Measurements from ENCODE around the gene APOBEC3H. TPM values are rescaled to one million over a fixed set of nuclear protein-coding genes. Genes with fewer than 3 reads are reported as not detected.
A peak's percentile ranks its signal among the peaks of the same experiment; 100 is the strongest.

The APOBEC3H gene
- total and polyA plus RNA-seq, 9 of the 15 experiments (the other 6 are each of a cell fraction or from before 2014, with no cell fraction given) = 0.10 to 0.21 TPM; not detected in 7

DNA sequence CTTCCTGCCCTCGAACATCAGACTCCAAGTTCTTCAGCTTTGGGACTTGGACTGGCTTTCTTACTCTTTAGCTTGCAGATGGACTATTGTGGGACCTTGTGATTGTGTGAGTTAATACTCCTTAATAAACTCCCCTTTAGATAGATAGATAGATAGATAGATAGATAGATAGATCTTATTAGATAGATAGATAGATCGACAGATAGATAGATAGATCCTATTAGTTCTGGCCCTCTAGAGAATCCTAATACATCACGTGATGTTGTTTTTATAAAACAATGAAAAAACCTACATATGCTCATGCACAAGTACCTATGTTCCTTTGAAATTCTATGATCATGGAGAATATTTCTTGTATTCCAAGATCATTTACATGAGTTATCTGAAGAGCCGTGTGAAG is 23.9 kb downstream of the APOBEC3H start:
- Histone ChIP-seq H3K36me3 (ENCODE audit: control insufficient read depth, insufficient read depth, low read length) (no peaks in the 10 kb centered on the region), H3K9me1 (ENCODE audit: control insufficient read depth, insufficient read depth, low read length) (no peaks in the 10 kb centered on the region), H4K20me1 (replicated peaks; ENCODE audit: control insufficient read depth, insufficient read depth, low read length) (no peaks in the 10 kb centered on the region), H3K4me1 (replicated peaks in 1 of 2; ENCODE audit: control insufficient read depth in 2 of 2, insufficient read depth in 2 of 2, low read length in 2 of 2) (peaks cover 0 to 2% of the 10 kb centered on the region in 2 experiments; a peak in 2 of 5 replicates), H3K9me3 (replicated peaks; ENCODE audit: control insufficient read depth, insufficient read depth, low read depth, low read length) (no peaks in the 10 kb centered on the region), H3K79me2 (ENCODE audit: control insufficient read depth, insufficient read depth, low read length) (no peaks in the 10 kb centered on the region), H2AFZ (ENCODE audit: low read depth, low read length) (no peak overlapping the region), H3K9ac (ENCODE audit: insufficient read depth in 1 of 2, low read depth in 2 of 2, low read length in 2 of 2) (no peak overlapping the region), H3K27ac (ENCODE audit: extremely low read depth, low read depth, low read length) (no peak overlapping the region), H3K27me3 (ENCODE audit: control insufficient read depth in 2 of 2, insufficient read depth in 2 of 2, low read length in 2 of 2) (no peaks in the 10 kb centered on the region), H3K4me2 (ENCODE audit: insufficient read depth, low read length) (no peak overlapping the region), H3K4me3 (no peak overlapping the region)
- 21% methylated on average over 4 of the region's 4 CpGs for WGBS (ENCODE audit: insufficient coverage, low coverage, missing lambda C conversion rate)
- ChIA-PET CTCF (ENCODE audit: low intra/inter-chr PET ratio) (interaction anchor here (1.1 to 1.9 kb wide), 2 partner anchors 148 to 353 kb away, joined by 3 to 6 read pairs; no protein-coding TSS in a partner anchor), POLR2A (no interaction called here)
- FAIRE-seq = no peak
- in situ Hi-C loops (cut with MboI) (no loop called here), intact Hi-C loops (cut with micrococcal nuclease) (loop anchor here (5.0 kb wide), 1 partner anchor 354 kb away; no protein-coding TSS in a partner anchor)
- no TSS peak for BruUV-seq (replicated peaks)
- no peak for DNase-seq (ENCODE audit: extremely low read depth in 1 of 4, low spot score in 3 of 4)
- ATAC-seq = no peak
- TF ChIP-seq CHD4 (IDR thresholded peaks at IDR 0.05; ENCODE audit: insufficient read depth, insufficient replicate concordance, low read depth, low read length, poor library complexity, severe bottlenecking) (no peak), CBX5 (IDR thresholded peaks at IDR 0.05; ENCODE audit: borderline replicate concordance, low read depth) (no peak), TRIM24 (IDR thresholded peaks at IDR 0.05) (no peak), ZNF583 (CRISPR knock-in tag; IDR thresholded peaks at IDR 0.05) (no peak), DACH1 (IDR thresholded peaks at IDR 0.05; ENCODE audit: partially characterized antibody) (peak; percentile 97), ZNF3 (CRISPR knock-in tag; IDR thresholded peaks at IDR 0.05) (no peak), TCF3 (CRISPR knock-in tag; IDR thresholded peaks at IDR 0.05) (no peak), GATAD2B (IDR thresholded peaks at IDR 0.05; ENCODE audit: borderline replicate concordance) (peak; percentile 86), NR4A1 (CRISPR knock-in tag; IDR thresholded peaks at IDR 0.05) (no peak), NR4A1 (tag; IDR thresholded peaks at IDR 0.05) (no peak), ZNF175 (CRISPR knock-in tag; IDR thresholded peaks at IDR 0.05; ENCODE audit: low read depth) (no peak), NR3C1 (CRISPR knock-in tag; IDR thresholded peaks at IDR 0.05) (no peak), ZNF830 (CRISPR knock-in tag; IDR thresholded peaks at IDR 0.05) (no peak), POLR2AphosphoS2 (IDR thresholded peaks at IDR 0.05; ENCODE audit: low read length) (no peak), RBM39 (optimal IDR thresholded peaks at IDR 0.05; ENCODE audit: low read depth, low read length) (no peak)
- TF ChIP-seq, protein P1, sequence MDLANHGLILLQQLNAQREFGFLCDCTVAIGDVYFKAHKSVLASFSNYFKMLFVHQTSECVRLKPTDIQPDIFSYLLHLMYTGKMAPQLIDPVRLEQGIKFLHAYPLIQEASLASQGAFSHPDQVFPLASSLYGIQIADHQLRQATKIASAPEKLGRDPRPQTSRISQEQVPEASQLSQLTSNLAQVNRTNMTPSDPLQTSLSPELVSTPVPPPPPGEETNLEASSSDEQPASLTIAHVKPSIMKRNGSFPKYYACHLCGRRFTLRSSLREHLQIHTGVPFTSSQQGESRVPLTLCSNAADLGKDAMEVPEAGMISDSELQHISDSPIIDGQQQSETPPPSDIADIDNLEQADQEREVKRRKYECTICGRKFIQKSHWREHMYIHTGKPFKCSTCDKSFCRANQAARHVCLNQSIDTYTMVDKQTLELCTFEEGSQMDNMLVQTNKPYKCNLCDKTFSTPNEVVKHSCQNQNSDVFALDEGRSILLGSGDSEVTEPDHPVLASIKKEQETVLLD (IDR thresholded peaks at IDR 0.05) = peak; percentile 39; the same call in 1 of the 2 replicates
- TF ChIP-seq, protein P2, sequence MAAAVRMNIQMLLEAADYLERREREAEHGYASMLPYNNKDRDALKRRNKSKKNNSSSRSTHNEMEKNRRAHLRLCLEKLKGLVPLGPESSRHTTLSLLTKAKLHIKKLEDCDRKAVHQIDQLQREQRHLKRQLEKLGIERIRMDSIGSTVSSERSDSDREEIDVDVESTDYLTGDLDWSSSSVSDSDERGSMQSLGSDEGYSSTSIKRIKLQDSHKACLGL (CRISPR knock-in tag; IDR thresholded peaks at IDR 0.05; ENCODE audit: borderline replicate concordance, poor library complexity, severe bottlenecking) = no peak
- TF ChIP-seq, protein P3, sequence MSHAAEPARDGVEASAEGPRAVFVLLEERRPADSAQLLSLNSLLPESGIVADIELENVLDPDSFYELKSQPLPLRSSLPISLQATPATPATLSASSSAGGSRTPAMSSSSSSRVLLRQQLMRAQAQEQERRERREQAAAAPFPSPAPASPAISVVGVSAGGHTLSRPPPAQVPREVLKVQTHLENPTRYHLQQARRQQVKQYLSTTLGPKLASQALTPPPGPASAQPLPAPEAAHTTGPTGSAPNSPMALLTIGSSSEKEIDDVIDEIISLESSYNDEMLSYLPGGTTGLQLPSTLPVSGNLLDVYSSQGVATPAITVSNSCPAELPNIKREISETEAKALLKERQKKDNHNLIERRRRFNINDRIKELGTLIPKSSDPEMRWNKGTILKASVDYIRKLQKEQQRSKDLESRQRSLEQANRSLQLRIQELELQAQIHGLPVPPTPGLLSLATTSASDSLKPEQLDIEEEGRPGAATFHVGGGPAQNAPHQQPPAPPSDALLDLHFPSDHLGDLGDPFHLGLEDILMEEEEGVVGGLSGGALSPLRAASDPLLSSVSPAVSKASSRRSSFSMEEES (CRISPR knock-in tag; IDR thresholded peaks at IDR 0.05) = peak; percentile 83

All from K562 (cell line).